Gastroesophageal sphincter (tissue), 4 donors: ENCODE measurements around the gene CFAP61. TPM values are rescaled to one million over a fixed set of nuclear protein-coding genes. Genes with fewer than 3 reads are reported as not detected.

Source experiments
- ATAC-seq: fragments of 150-250 bp; one replicate; pipeline ENCODE4 v1.9.1; 2016; ENCODE audit warnings: mild to moderate bottlenecking, moderate library complexity
- H3K27ac ChIP-seq, 4 donors: fragments of 200-600 bp; sonication (generic) in 3 of 4; 1 replicate in 3 of 4; 2 replicates in 1 of 4; pipeline ENCODE4 v1.5.1; 2016 to 2019
- H3K27me3 ChIP-seq: fragments of 200-600 bp; sonication (generic); one replicate; pipeline ENCODE4 v1.5.1; 2019
- H3K36me3 ChIP-seq, 2 donors: fragments of 200-600 bp; sonication (generic); one replicate each; pipeline ENCODE4 v1.5.1; 2019; ENCODE audit warnings: control low read depth in 1 of 2
- H3K4me1 ChIP-seq, 3 donors: fragments of 200-600 bp; sonication (generic); 1 replicate in 2 of 3; 2 replicates in 1 of 3; pipeline ENCODE4 v1.5.1; 2016 to 2019; ENCODE audit warnings: control low read depth in 2 of 3
- H3K4me3 ChIP-seq, 2 donors: fragments of 200-600 bp; sonication (generic); one replicate each; pipeline ENCODE4 v1.5.1; 2019; ENCODE audit warnings: mild to moderate bottlenecking in 1 of 2, moderate library complexity in 1 of 2
- H3K9me3 ChIP-seq, 3 donors: fragments of 200-600 bp; sonication (generic); one replicate each; pipeline ENCODE4 v1.5.1; 2017 to 2019; ENCODE audit warnings: control low read depth in 2 of 3
- EP300 ChIP-seq: sonication (generic); formaldehyde crosslinking; IDR thresholded peaks from one replicate; pipeline ENCODE4 v1.6.1; 2017; ENCODE audit warnings: antibody characterized with exemption, mild to moderate bottlenecking
- POLR2A ChIP-seq, 2 donors: fragments of 450-650 bp; IDR thresholded peaks; one replicate each; pipeline ENCODE4 v1.6.1; 2017; ENCODE audit warnings: antibody characterized with exemption in 2 of 2, mild to moderate bottlenecking in 2 of 2, moderate library complexity in 1 of 2
- POLR2AphosphoS5 ChIP-seq: sonication (generic); formaldehyde crosslinking; IDR thresholded peaks from one replicate; pipeline ENCODE4 v1.6.1; 2017; ENCODE audit warnings: antibody characterized with exemption
- WGBS, 2 donors: methylation state at CpG; one replicate each; pipeline ENCODE4 v1.1.5; 2018; ENCODE audit warnings: low coverage in 1 of 2; 5-methylcytosine and 5-hydroxymethylcytosine counted together
- total RNA-seq, 4 donors: library from RNA; depleted of rRNA; stranded (reverse); fragments of >200 nt; gene quantifications; one replicate each; pipeline ENCODE4 v1.1.0, GENCODE V29; 2016
- TF ChIP-seq, protein P1 (sequence below), 4 experiments: fragments of 200-600 bp in 2 of 4; fragments of 450-650 bp in 2 of 4; sonication (generic) in 1 of 4; IDR thresholded peaks; one replicate each; pipeline ENCODE4 v1.5.1; 2017 to 2019; ENCODE audit warnings: antibody characterized with exemption in 4 of 4, mild to moderate bottlenecking in 2 of 4, moderate library complexity in 2 of 4

The CFAP61 gene
- total RNA-seq, 4 donors from 2014 or later: 0.27 to 0.54 (median 0.30) TPM; not detected in 1

- Histone ChIP-seq H3K27me3 (peaks cover 33% of the 10 kb centered on the region), H3K27ac (no peak overlapping the region), H3K36me3 (peaks cover 0 to 16% of the 10 kb centered on the region in 2 donors), H3K4me3 (no peak overlapping the region), H3K9me3 (peaks cover 0 to 1% (median 0%) of the 10 kb centered on the region in 3 donors), H3K4me1 (no peaks in the 10 kb centered on the region)
- WGBS, 2 donors: 39 to 47% methylated on average over 6 to 7 of the region's 9 CpGs
- no peak for TF ChIP-seq POLR2A (IDR thresholded peaks at IDR 0.05)
- TF ChIP-seq EP300: no peak
- TF ChIP-seq, protein P1, sequence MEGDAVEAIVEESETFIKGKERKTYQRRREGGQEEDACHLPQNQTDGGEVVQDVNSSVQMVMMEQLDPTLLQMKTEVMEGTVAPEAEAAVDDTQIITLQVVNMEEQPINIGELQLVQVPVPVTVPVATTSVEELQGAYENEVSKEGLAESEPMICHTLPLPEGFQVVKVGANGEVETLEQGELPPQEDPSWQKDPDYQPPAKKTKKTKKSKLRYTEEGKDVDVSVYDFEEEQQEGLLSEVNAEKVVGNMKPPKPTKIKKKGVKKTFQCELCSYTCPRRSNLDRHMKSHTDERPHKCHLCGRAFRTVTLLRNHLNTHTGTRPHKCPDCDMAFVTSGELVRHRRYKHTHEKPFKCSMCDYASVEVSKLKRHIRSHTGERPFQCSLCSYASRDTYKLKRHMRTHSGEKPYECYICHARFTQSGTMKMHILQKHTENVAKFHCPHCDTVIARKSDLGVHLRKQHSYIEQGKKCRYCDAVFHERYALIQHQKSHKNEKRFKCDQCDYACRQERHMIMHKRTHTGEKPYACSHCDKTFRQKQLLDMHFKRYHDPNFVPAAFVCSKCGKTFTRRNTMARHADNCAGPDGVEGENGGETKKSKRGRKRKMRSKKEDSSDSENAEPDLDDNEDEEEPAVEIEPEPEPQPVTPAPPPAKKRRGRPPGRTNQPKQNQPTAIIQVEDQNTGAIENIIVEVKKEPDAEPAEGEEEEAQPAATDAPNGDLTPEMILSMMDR (IDR thresholded peaks at IDR 0.05): no peak
- no peak for TF ChIP-seq POLR2AphosphoS5
- no peak for ATAC-seq
Observed at GRCh38 chr20:20386192-20386591, 333.9 kb downstream of the CFAP61 start.

DNA sequence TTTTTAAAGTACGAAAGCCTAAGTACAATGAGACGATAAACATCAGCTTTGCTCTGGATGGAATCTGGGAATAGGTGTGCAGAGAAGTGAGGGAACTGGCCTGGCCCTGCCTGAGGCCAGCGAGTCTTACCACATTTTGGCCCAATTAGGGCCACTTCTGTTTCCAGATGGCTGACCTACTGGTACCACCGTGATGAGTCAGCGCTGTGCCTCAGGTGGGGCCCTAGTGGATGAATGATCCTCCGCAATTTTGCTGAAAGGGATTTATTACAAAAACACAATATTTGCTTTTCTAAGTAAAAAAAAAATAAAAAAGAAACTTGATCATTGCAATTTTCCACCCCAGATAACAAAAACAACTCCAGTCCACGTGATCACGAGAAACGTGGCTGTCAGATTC is 338.1 kb downstream of the CFAP61 start:
- no peak overlapping the region for H3K4me3 ChIP-seq
- no peak overlapping the region for H3K27ac ChIP-seq
- H3K36me3 ChIP-seq: peaks cover 0 to 51% of the 10 kb centered on the region in 2 donors
- H3K4me1 ChIP-seq: no peaks in the 10 kb centered on the region
- TF ChIP-seq POLR2AphosphoS5 (no peak), POLR2A (IDR thresholded peaks at IDR 0.05) (no peak), EP300 (no peak)
- TF ChIP-seq, protein P1 (IDR thresholded peaks at IDR 0.05): no peak
- peaks cover 3% of the 10 kb centered on the region for H3K27me3 ChIP-seq
- no peak for ATAC-seq
- no peaks in the 10 kb centered on the region for H3K9me3 ChIP-seq
- WGBS, 2 donors: 96 to 98% methylated on average over 5 to 9 of the region's 9 CpGs

DNA sequence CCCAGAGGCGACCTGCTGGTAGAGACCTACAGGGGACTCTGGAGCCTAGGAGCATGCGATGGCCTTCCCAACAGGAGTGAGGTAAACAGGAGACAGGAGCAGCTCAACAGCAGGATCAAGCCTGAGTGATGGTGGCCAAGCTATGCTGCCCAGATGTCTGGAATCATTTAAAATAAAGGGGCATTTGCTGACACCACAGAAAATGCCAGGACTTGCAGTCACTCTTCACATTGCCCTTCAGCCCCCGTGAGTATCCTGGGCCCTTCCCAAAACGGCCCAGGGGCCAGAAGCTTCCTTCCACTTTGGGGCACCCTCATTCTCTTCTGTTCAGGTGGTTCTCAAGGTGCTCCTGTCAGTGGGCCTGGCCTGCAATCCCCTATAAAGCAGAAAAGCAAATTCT is 338.8 kb downstream of the CFAP61 start:
- ATAC-seq: no peak
- no peak overlapping the region for H3K4me3 ChIP-seq
- H3K27ac ChIP-seq: no peak overlapping the region
- H3K27me3 ChIP-seq: no peaks in the 10 kb centered on the region
- H3K4me1 ChIP-seq: no peaks in the 10 kb centered on the region
- TF ChIP-seq EP300 (no peak), POLR2A (IDR thresholded peaks at IDR 0.05) (no peak), POLR2AphosphoS5 (no peak)
- TF ChIP-seq, protein P1 (IDR thresholded peaks at IDR 0.05): no peak
- H3K36me3 ChIP-seq: peaks cover 0 to 58% of the 10 kb centered on the region in 2 donors
- 88% methylated on average over 3 of the region's 4 CpGs; no CpG with 5 or more reads in 1 of the 2 donors for WGBS, 2 donors
- no peaks in the 10 kb centered on the region for H3K9me3 ChIP-seq

GRCh38 chr20:20391766-20392165 is 339.4 kb downstream of the CFAP61 start:
- TF ChIP-seq POLR2A (IDR thresholded peaks at IDR 0.05): no peak
- TF ChIP-seq, protein P1 (IDR thresholded peaks at IDR 0.05): no peak
- no peak for TF ChIP-seq EP300
- TF ChIP-seq POLR2AphosphoS5: no peak
- no peak overlapping the region for H3K4me3 ChIP-seq
- no peaks in the 10 kb centered on the region for H3K27me3 ChIP-seq
- no peak overlapping the region for H3K27ac ChIP-seq
- ATAC-seq: no peak
- no peaks in the 10 kb centered on the region for H3K4me1 ChIP-seq
- 100% methylated on average over 1 of the region's 13 CpGs; no CpG with 5 or more reads in 1 of the 2 donors for WGBS, 2 donors
- H3K9me3 ChIP-seq: no peaks in the 10 kb centered on the region
- H3K36me3 ChIP-seq: peaks cover 0 to 61% of the 10 kb centered on the region in 2 donors

GRCh38 chr20:20393207-20394120 is 341.1 kb downstream of the CFAP61 start:
- no peak overlapping the region for H3K27ac ChIP-seq
- no peaks in the 10 kb centered on the region for H3K4me1 ChIP-seq
- no peak for TF ChIP-seq EP300
- TF ChIP-seq POLR2AphosphoS5: no peak
- TF ChIP-seq, protein P1 (IDR thresholded peaks at IDR 0.05): no peak
- no peak for TF ChIP-seq POLR2A (IDR thresholded peaks at IDR 0.05)
- H3K27me3 ChIP-seq: no peaks in the 10 kb centered on the region
- 52 to 54% methylated on average over 9 to 15 of the region's 20 CpGs for WGBS, 2 donors
- no peak overlapping the region for H3K4me3 ChIP-seq
- peaks cover 0 to 70% of the 10 kb centered on the region in 2 donors for H3K36me3 ChIP-seq
- H3K9me3 ChIP-seq: no peaks in the 10 kb centered on the region
- no peak for ATAC-seq
